H1 (cell line): ENCODE measurements around the gene GRID2. TPM values are rescaled to one million over a fixed set of nuclear protein-coding genes. Genes with fewer than 3 reads are reported as not detected.

Source experiments
- ASH2L ChIP-seq: fragments of 200-600, 300-600 bp; sonication (generic); IDR thresholded peaks from one replicate; pipeline ENCODE4 v1.7.1; 2017; ENCODE audit warnings: low read length
- CHD7 ChIP-seq: fragments of 300-600 bp; sonication (generic); IDR thresholded peaks from 2 replicates; pipeline ENCODE4 v1.7.1; 2012; ENCODE audit warnings: low read length, moderate library complexity, mild to moderate bottlenecking, inconsistent platforms; ENCODE audit not compliant: insufficient replicate concordance
- CTBP2 ChIP-seq: IDR thresholded peaks from 2 replicates; pipeline ENCODE4 v1.7.0; 2011; ENCODE audit warnings: borderline replicate concordance, mild to moderate bottlenecking, moderate library complexity, mixed read lengths, low read length; ENCODE audit not compliant: insufficient read depth, insufficient read length
- HDAC6 ChIP-seq: IDR thresholded peaks from one replicate; pipeline ENCODE4 v1.7.1; 2012; ENCODE audit warnings: low read depth, mild to moderate bottlenecking, inconsistent platforms, low read length, moderate library complexity
- MAFK ChIP-seq: IDR thresholded peaks from 2 replicates; pipeline ENCODE4 v1.6.1; 2012; ENCODE audit warnings: low read depth, mild to moderate bottlenecking, improper control_type of control experiment, low read length
- SP4 ChIP-seq: IDR thresholded peaks from 2 replicates; pipeline ENCODE4 v1.6.1; 2012; ENCODE audit warnings: low read length, inconsistent platforms
- polyA plus RNA-seq, 7 experiments: library from polyadenylated mRNA; depleted of rRNA in 3 of 7; stranded (reverse) in 5 of 7; unstranded in 2 of 7; fragments of >200 nt in 5 of 7; fragments of 200-250 nt in 2 of 7; gene quantifications; 1 replicate in 5 of 7; 2 replicates in 1 of 7; 4 replicates in 1 of 7; pipeline versions ENCODE4 v1.2.1 to v1.2.3, GENCODE V29; 2011 to 2013; ENCODE audit warnings: missing spikeins in 2 of 7, mixed read lengths in 2 of 7
- total RNA-seq: library from RNA; stranded (reverse); fragmentation: NEBNext Ultra II Directional; extraction: Animal tissue kit (Norgen Biotek cat#: 25700); gene quantifications from 2 replicates; pipeline ENCODE4 v1.2.1, GENCODE V29; 2021

The GRID2 gene
- total and polyA plus RNA-seq, 2 of the 8 experiments (the other 6 are each of a cell fraction or from before 2014, with no cell fraction given), result 31.1 to 81.9 TPM

GRCh38 chr4:92305878-92306520 lies 2.2 kb downstream of the GRID2 start (continued):
- TF ChIP-seq CHD7 (no peak), SP4 (no peak), MAFK (no peak), ASH2L (peak; percentile 78), HDAC6 (no peak), CTBP2 (no peak)
- TF ChIP-seq, all 59 proteins: peak for 1
